Liver (tissue), 9 donors: ENCODE measurements around the gene GORASP2. TPM values are rescaled to one million over a fixed set of nuclear protein-coding genes. Genes with fewer than 3 reads are reported as not detected.

Experiments used
- DNase-seq: peaks from one replicate; pipeline ENCODE4 v3.0.0-alpha.2; 2017; ENCODE audit warnings: low spot score
- H3K27ac ChIP-seq, 2 donors: one replicate each; pipeline ENCODE4 v1.7.0; 2013; ENCODE audit warnings: inconsistent platforms in 2 of 2, low read length in 2 of 2, control low read depth in 1 of 2, low read depth in 1 of 2, mild to moderate bottlenecking in 1 of 2
- H3K27me3 ChIP-seq, 4 donors: one replicate each; pipeline versions ENCODE4 v1.6.1 to v1.7.0; 2013; ENCODE audit warnings: low read length in 3 of 4, inconsistent platforms in 1 of 4, mild to moderate bottlenecking in 1 of 4, moderate library complexity in 1 of 4; ENCODE audit not compliant: control insufficient read depth in 4 of 4, insufficient read depth in 4 of 4
- H3K36me3 ChIP-seq, 4 donors: one replicate each; pipeline versions ENCODE4 v1.6.1 to v1.7.0; 2013; ENCODE audit warnings: low read length in 3 of 4, mild to moderate bottlenecking in 3 of 4, low read depth in 1 of 4, moderate library complexity in 1 of 4; ENCODE audit not compliant: control insufficient read depth in 4 of 4, insufficient read depth in 3 of 4
- H3K4me1 ChIP-seq, 4 donors: one replicate each; pipeline versions ENCODE4 v1.6.1 to v1.7.0; 2013; ENCODE audit warnings: low read length in 3 of 4, mild to moderate bottlenecking in 3 of 4, moderate library complexity in 1 of 4; ENCODE audit not compliant: control insufficient read depth in 4 of 4, insufficient read depth in 4 of 4
- H3K4me3 ChIP-seq, 3 donors: one replicate each; pipeline versions ENCODE4 v1.6.1 to v1.7.0; 2013; ENCODE audit warnings: low read length in 3 of 3, control low read depth in 1 of 3, low read depth in 1 of 3, mild to moderate bottlenecking in 1 of 3
- H3K9ac ChIP-seq, 2 donors: one replicate each; pipeline ENCODE4 v1.7.0; 2013; ENCODE audit warnings: low read length in 2 of 2, mild to moderate bottlenecking in 2 of 2, moderate library complexity in 2 of 2, control low read depth in 1 of 2, low read depth in 1 of 2
- H3K9me3 ChIP-seq, 4 donors: one replicate each; pipeline versions ENCODE4 v1.6.1 to v1.7.0; 2013; ENCODE audit warnings: low read length in 3 of 4; ENCODE audit not compliant: control insufficient read depth in 4 of 4
- FOXA1 ChIP-seq: IDR thresholded peaks from 2 replicates; pipeline ENCODE4 v1.6.1; 2016; ENCODE audit warnings: antibody characterized with exemption
- FOXA2 ChIP-seq: IDR thresholded peaks from 2 replicates; pipeline ENCODE4 v1.6.1; 2016; ENCODE audit warnings: antibody characterized with exemption
- GABPA ChIP-seq, 2 donors: IDR thresholded peaks in 1 of 2; conservative IDR thresholded peaks in 1 of 2; 2 replicates each; pipeline ENCODE4 v1.6.1; 2016; ENCODE audit warnings: antibody characterized with exemption in 2 of 2, mild to moderate bottlenecking in 1 of 2, moderate library complexity in 1 of 2
- HNF4A ChIP-seq, 2 donors: conservative IDR thresholded peaks; 2 replicates each; pipeline ENCODE4 v1.6.1; 2016; ENCODE audit warnings: antibody characterized with exemption in 2 of 2, mild to moderate bottlenecking in 2 of 2
- HNF4G ChIP-seq: IDR thresholded peaks from 2 replicates; pipeline ENCODE4 v1.6.1; 2016; ENCODE audit warnings: antibody characterized with exemption
- JUND ChIP-seq, 2 donors: IDR thresholded peaks; 2 replicates each; pipeline ENCODE4 v1.6.1; 2016; ENCODE audit warnings: antibody characterized with exemption in 2 of 2
- NR2F2 ChIP-seq: IDR thresholded peaks from 2 replicates; pipeline ENCODE4 v1.6.1; 2016; ENCODE audit warnings: antibody characterized with exemption
- REST ChIP-seq: IDR thresholded peaks from 2 replicates; pipeline ENCODE4 v1.6.1; 2016; ENCODE audit warnings: antibody characterized with exemption, mild to moderate bottlenecking
- RXRA ChIP-seq, 2 donors: IDR thresholded peaks; 2 replicates each; pipeline ENCODE4 v1.6.1; 2017 to 2018; ENCODE audit warnings: antibody characterized with exemption in 2 of 2, mild to moderate bottlenecking in 1 of 2
- SP1 ChIP-seq: IDR thresholded peaks from 2 replicates; pipeline ENCODE4 v1.6.1; 2018; ENCODE audit warnings: antibody characterized with exemption, mild to moderate bottlenecking
- TAF1 ChIP-seq: conservative IDR thresholded peaks from 2 replicates; pipeline ENCODE4 v1.6.1; 2016; ENCODE audit warnings: antibody characterized with exemption, mild to moderate bottlenecking
- YY1 ChIP-seq: IDR thresholded peaks from 2 replicates; pipeline ENCODE4 v1.6.1; 2016; ENCODE audit warnings: antibody characterized with exemption, mild to moderate bottlenecking
- WGBS: extraction: QIAGEN DNeasy Blood & Tissue Kit; methylation state at CpG from one replicate; pipeline ENCODE4 v1.1.7; 2013; 5-methylcytosine and 5-hydroxymethylcytosine counted together
- polyA plus RNA-seq, 2 donors: library from polyadenylated mRNA; stranded (reverse) in 1 of 2; unstranded in 1 of 2; fragments of 200-250 nt in 1 of 2; fragments of >200 nt in 1 of 2; fragmentation: Nextera tagmentation in 1 of 2; extraction: Ambion mirVana in 1 of 2; gene quantifications; one replicate each; pipeline versions ENCODE4 v1.2.1 to v1.2.3, GENCODE V29; 2013 to 2015
- total RNA-seq, 2 donors: library from RNA; depleted of rRNA; stranded (reverse); fragments of >200 nt; gene quantifications; one replicate each; pipeline ENCODE4 v1.2.3, GENCODE V29; 2014
- TF ChIP-seq, protein P1 (sequence below): IDR thresholded peaks from 2 replicates; pipeline ENCODE4 v1.6.1; 2016; ENCODE audit warnings: antibody characterized with exemption
- TF ChIP-seq, protein P2 (sequence below): IDR thresholded peaks from 2 replicates; pipeline ENCODE4 v1.6.1; 2016; ENCODE audit warnings: antibody characterized with exemption
- TF ChIP-seq, protein P3 (sequence below): fragments of 150-350 bp; IDR thresholded peaks from 2 replicates; pipeline ENCODE4 v1.5.1; 2017; ENCODE audit warnings: improper control_type of control experiment, low read depth, low read length; ENCODE audit not compliant: missing input control
- donor health status: healthy.
- donor health status: healthy.
- donor health status: healthy.
- donor health status: healthy.
- donor health status: healthy.

The GORASP2 gene
- total and polyA plus RNA-seq, 4 donors, result 12.5 to 40.1 (median 29.9) TPM

DNA sequence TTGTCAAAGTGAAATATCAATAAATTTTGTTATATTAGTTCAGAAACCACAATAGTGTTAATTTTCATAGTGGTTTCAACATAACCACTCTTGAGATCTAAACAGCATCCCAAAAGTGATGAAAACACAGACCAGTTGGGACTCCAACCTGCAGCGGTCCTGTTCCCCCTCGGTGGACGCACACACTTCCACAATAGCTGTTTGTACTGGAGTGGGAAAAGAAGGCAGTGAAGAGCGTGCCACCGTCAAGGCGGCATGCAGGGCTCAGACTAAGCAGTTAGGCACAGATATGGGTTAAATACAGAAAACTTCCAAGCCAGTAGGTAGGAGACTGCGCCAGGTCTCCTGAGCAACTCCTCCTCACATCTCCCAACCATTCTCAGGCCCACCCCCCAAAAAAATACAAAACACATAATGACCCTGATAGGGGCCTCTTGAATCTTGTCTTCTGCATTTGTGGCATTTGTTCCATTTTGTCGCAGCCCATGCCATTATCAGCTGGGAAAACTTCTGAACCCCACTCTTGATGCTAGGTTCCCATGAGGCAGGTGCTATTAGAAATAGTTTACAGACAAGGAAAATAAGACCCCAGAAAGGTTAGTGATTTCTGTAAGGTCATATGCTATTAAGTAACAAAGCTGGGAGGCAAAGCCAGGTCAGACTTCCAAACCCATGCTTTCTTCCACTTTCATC lies 57.7 kb downstream of the GORASP2 start:
- Histone ChIP-seq H3K27me3 (no peaks in the 10 kb centered on the region), H3K4me3 (no peak overlapping the region), H3K4me1 (no peaks in the 10 kb centered on the region), H3K9me3 (no peaks in the 10 kb centered on the region), H3K36me3 (peaks cover 0 to 5% (median 3%) of the 10 kb centered on the region in 4 donors), H3K27ac (no peak overlapping the region), H3K9ac (no peak overlapping the region)
- DNase-seq, result no peak
- 97% methylated on average over 8 of the region's 8 CpGs for WGBS
- TF ChIP-seq YY1 (no peak), NR2F2 (no peak)

GRCh38 chr2:170991398-170992182 lies 62.5 kb downstream of the GORASP2 start:
- no peak for TF ChIP-seq YY1
- no peak for TF ChIP-seq HNF4A (conservative IDR thresholded peaks at IDR 0.05)
- H3K9ac ChIP-seq, result no peak overlapping the region
- DNase-seq, result no peak
- H3K4me3 ChIP-seq, result no peak overlapping the region
- peaks cover 4 to 30% (median 23%) of the 10 kb centered on the region in 4 donors for H3K36me3 ChIP-seq
- no peaks in the 10 kb centered on the region for H3K27me3 ChIP-seq
- no peaks in the 10 kb centered on the region for H3K9me3 ChIP-seq
- H3K27ac ChIP-seq, result no peak overlapping the region
- no peaks in the 10 kb centered on the region for H3K4me1 ChIP-seq
- WGBS, result 97% methylated on average over 5 of the region's 5 CpGs

DNA sequence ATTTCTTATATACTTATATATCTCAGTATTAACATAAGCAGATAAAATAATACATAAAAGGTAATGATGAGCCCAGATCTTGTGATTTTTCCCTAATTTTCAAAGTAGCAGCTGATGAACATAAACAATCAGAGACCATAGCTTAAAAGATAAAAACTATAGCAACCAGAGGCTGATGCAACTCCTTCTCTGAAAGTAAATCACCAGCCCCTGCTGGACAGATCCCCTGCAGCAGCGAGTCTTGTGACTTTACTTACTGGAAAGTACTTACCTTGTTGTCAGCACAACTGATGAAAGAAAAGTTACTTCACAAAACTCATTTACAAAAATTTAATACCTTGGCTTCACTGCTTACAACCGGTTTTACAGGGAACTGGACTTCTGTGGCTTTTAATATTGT lies 67.3 kb downstream of the GORASP2 start:
- no peak overlapping the region for H3K27ac ChIP-seq
- peaks cover 6 to 37% (median 27%) of the 10 kb centered on the region in 4 donors for H3K36me3 ChIP-seq
- no peak overlapping the region for H3K9ac ChIP-seq
- no peaks in the 10 kb centered on the region for H3K27me3 ChIP-seq
- 96% methylated on average over 2 of the region's 2 CpGs for WGBS
- H3K4me3 ChIP-seq, result no peak overlapping the region
- H3K9me3 ChIP-seq, result no peaks in the 10 kb centered on the region
- no peak for TF ChIP-seq SP1
- no peak for TF ChIP-seq GABPA (IDR thresholded peaks at IDR 0.05 in 1 of 2, conservative IDR thresholded peaks at IDR 0.05 in 1 of 2)
- TF ChIP-seq, protein P1, sequence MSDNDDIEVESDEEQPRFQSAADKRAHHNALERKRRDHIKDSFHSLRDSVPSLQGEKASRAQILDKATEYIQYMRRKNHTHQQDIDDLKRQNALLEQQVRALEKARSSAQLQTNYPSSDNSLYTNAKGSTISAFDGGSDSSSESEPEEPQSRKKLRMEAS, result no peak
- TF ChIP-seq NR2F2, result no peak
- H3K4me1 ChIP-seq, result no peaks in the 10 kb centered on the region
- DNase-seq, result no peak

DNA sequence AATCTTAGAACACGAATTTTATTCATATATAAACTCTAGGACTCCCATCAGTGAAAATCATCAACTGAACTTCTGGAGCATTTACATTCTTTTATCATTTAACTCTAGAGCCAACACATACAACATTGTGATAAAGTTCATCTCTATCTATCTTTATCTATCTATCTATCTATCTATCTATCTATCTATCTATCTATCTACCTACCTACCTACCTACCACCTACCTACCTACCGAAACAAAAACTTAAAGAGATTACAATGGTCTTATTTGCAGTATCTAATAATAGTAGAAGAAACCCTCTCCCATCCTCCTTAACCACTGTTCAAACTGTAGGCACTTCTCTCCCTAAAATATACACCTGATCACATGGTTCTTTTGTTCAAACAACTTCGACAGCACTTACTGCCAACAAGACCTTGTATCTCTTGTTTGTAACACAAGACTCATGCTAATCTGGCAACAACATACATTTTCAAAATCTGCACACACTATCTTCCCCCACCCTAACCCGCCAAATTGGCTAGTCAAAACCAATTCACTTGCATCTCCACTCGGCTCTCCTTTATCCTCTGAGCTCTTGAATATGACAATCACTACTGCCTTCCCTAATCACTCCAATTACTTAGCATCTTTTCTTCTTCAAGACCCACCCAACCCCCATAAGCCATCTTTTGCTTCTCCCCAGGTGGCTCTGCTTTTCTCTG lies 69.0 kb downstream of the GORASP2 start:
- Histone ChIP-seq H3K9ac (no peak overlapping the region), H3K4me1 (no peaks in the 10 kb centered on the region), H3K27me3 (no peaks in the 10 kb centered on the region), H3K9me3 (no peaks in the 10 kb centered on the region), H3K4me3 (no peak overlapping the region), H3K36me3 (peaks cover 6 to 33% (median 20%) of the 10 kb centered on the region in 4 donors), H3K27ac (no peak overlapping the region)
- TF ChIP-seq HNF4A (conservative IDR thresholded peaks at IDR 0.05), result no peak
- no peak for TF ChIP-seq JUND (IDR thresholded peaks at IDR 0.05)
- TF ChIP-seq TAF1, result no peak
- no peak for TF ChIP-seq FOXA1
- no peak for TF ChIP-seq RXRA (IDR thresholded peaks at IDR 0.05)
- no peak for TF ChIP-seq HNF4G
- no peak for TF ChIP-seq GABPA (IDR thresholded peaks at IDR 0.05 in 1 of 2, conservative IDR thresholded peaks at IDR 0.05 in 1 of 2)
- TF ChIP-seq FOXA2, result no peak
- no peak for TF ChIP-seq REST
- TF ChIP-seq, protein P2, sequence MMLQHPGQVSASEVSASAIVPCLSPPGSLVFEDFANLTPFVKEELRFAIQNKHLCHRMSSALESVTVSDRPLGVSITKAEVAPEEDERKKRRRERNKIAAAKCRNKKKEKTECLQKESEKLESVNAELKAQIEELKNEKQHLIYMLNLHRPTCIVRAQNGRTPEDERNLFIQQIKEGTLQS, result no peak
- no peak for TF ChIP-seq NR2F2
- TF ChIP-seq, protein P3, sequence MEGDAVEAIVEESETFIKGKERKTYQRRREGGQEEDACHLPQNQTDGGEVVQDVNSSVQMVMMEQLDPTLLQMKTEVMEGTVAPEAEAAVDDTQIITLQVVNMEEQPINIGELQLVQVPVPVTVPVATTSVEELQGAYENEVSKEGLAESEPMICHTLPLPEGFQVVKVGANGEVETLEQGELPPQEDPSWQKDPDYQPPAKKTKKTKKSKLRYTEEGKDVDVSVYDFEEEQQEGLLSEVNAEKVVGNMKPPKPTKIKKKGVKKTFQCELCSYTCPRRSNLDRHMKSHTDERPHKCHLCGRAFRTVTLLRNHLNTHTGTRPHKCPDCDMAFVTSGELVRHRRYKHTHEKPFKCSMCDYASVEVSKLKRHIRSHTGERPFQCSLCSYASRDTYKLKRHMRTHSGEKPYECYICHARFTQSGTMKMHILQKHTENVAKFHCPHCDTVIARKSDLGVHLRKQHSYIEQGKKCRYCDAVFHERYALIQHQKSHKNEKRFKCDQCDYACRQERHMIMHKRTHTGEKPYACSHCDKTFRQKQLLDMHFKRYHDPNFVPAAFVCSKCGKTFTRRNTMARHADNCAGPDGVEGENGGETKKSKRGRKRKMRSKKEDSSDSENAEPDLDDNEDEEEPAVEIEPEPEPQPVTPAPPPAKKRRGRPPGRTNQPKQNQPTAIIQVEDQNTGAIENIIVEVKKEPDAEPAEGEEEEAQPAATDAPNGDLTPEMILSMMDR, result no peak
- TF ChIP-seq YY1, result no peak
- DNase-seq, result no peak
- 88% methylated on average over 5 of the region's 5 CpGs for WGBS
